Type B pancreatic cell (in vitro differentiated cells): ENCODE results near the gene TTLL10. TPM values are rescaled to one million over a fixed set of nuclear protein-coding genes. Genes with fewer than 3 reads are reported as not detected.

ENCODE experiments used
- DNase-seq: peaks from one replicate; pipeline ENCODE4 v3.0.0; 2021; ENCODE audit warnings: mixed read lengths; ENCODE audit not compliant: unreplicated experiment; ENCODE audit errors: extremely low spot score
- H3K27ac Mint-ChIP-seq: 2 replicates; pipeline ENCODE4 v1.8.0; 2021; ENCODE audit warnings: mild to moderate bottlenecking, mixed read lengths
- H3K27me3 Mint-ChIP-seq: 2 replicates; pipeline ENCODE4 v1.8.0; 2021; ENCODE audit warnings: mixed read lengths
- H3K36me3 Mint-ChIP-seq: 2 replicates; pipeline ENCODE4 v1.8.0; 2021; ENCODE audit warnings: mixed read lengths
- H3K4me1 Mint-ChIP-seq: one replicate; pipeline ENCODE4 v1.8.0; 2021; ENCODE audit warnings: mixed read lengths; ENCODE audit not compliant: unreplicated experiment
- H3K4me3 Mint-ChIP-seq: 2 replicates; pipeline ENCODE4 v1.8.0; 2021; ENCODE audit warnings: mild to moderate bottlenecking, mixed read lengths
- H3K9me3 Mint-ChIP-seq: 2 replicates; pipeline ENCODE4 v1.8.0; 2021; ENCODE audit warnings: mixed read lengths
- total RNA-seq: library from RNA; stranded (reverse); gene quantifications from 2 replicates; pipeline ENCODE4 v1.2.1, GENCODE V29; 2021; ENCODE audit warnings: low replicate concordance
- TF ChIP-seq, protein P1 (sequence below): fragments of 200-600 bp; sonication (generic); conservative IDR thresholded peaks from 2 replicates; pipeline ENCODE4 v1.5.0; 2021; ENCODE audit warnings: antibody characterized with exemption, mild to moderate bottlenecking

TTLL10 gene
- total RNA-seq, 1 donor from 2014 or later: 1.4 TPM

DNA sequence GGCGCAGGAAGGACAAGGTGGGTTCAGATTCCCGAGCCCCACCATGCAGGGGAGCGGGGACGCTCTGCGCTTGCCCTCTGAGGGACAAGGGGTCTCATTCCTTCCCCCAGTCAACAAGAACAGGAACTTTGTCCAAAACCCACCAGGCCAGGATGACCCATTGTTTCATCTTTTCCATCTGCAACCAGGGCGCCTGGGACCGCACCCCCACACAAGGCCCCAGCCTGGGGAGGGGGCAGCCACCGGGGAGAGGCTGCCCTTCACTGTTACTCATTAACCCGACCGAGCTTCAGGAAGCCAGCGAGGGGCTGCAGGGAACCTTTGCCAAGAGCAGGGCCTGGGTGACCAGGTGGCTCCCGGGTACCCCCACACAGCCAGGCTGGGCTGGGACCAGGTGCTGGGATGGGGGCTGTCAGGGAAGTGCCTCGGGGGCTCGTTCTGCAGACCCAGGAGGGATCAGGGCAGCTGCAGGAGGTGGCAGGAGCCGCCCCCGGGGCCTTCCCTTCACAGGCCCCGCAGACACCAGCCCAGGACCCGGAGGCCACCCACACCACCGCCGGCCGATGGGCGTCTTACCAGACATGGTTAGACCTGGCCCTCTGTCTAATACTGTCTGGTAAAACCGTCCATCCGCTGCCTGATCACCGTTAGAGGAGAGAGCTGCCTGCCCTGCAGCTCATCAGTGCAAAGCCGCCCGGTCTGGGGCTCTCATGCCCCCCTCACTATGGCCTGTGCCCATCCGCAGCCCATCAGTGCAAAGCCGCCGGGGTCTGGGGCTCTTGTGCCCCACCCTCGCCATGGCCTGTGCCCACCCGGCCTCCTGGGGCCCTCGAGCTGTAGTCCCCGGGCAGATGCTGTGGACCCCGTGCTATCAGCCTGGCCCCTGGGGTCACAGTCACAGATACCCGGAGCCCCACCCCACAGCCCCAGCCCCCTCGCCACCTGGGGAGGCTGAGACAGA, 4.9 kb upstream of the TTLL10 start:
- Mint-ChIP-seq H3K4me3 (no peak overlapping the region), H3K27me3 (no peaks in the 10 kb centered on the region), H3K4me1 (peaks cover 10% of the 10 kb centered on the region), H3K36me3 (no peaks in the 10 kb centered on the region), H3K9me3 (no peaks in the 10 kb centered on the region), H3K27ac (no peak overlapping the region)
- DNase-seq: no peak
- TF ChIP-seq, protein P1, sequence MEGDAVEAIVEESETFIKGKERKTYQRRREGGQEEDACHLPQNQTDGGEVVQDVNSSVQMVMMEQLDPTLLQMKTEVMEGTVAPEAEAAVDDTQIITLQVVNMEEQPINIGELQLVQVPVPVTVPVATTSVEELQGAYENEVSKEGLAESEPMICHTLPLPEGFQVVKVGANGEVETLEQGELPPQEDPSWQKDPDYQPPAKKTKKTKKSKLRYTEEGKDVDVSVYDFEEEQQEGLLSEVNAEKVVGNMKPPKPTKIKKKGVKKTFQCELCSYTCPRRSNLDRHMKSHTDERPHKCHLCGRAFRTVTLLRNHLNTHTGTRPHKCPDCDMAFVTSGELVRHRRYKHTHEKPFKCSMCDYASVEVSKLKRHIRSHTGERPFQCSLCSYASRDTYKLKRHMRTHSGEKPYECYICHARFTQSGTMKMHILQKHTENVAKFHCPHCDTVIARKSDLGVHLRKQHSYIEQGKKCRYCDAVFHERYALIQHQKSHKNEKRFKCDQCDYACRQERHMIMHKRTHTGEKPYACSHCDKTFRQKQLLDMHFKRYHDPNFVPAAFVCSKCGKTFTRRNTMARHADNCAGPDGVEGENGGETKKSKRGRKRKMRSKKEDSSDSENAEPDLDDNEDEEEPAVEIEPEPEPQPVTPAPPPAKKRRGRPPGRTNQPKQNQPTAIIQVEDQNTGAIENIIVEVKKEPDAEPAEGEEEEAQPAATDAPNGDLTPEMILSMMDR: no peak

DNA sequence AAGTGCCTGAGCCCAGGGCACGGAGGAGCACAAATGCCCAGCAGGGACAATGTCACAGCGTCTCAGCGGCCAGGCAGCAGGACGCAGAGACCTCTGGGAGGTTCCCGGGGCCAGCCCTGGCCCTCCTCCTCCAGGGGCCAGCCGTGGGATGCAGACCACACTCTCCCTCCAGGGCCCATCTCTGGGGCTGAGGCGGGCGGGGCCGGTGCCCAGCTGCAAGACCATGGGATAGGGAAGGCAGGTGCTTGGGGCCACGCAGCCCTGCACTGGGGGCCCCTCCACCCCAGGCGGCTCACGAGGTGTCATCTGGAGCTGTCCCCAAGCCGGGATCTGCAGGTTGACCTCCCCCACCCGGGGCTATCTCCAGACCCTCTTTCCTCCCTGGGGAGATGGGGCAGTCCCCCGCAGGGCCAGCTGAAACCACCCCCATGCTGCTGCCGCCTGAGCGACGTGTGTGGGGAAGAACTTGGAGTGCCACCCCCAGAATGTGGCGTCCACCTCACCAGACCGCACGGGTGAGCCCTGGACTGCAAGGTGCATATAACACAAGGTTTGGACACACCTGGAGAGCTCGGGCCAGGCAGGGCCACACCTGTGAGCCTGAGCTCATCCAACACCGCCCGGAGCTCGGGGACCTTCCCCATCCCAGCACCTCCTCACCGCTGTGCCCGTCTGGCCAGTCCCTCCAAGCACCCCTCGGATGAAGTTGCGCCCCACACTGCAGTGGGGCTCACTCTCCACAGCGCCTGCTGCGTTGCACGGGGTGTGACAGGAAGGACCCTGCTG, 4.1 kb upstream of the TTLL10 start:
- DNase-seq: no peak
- H3K27me3 Mint-ChIP-seq: peaks cover 4% of the 10 kb centered on the region

DNA sequence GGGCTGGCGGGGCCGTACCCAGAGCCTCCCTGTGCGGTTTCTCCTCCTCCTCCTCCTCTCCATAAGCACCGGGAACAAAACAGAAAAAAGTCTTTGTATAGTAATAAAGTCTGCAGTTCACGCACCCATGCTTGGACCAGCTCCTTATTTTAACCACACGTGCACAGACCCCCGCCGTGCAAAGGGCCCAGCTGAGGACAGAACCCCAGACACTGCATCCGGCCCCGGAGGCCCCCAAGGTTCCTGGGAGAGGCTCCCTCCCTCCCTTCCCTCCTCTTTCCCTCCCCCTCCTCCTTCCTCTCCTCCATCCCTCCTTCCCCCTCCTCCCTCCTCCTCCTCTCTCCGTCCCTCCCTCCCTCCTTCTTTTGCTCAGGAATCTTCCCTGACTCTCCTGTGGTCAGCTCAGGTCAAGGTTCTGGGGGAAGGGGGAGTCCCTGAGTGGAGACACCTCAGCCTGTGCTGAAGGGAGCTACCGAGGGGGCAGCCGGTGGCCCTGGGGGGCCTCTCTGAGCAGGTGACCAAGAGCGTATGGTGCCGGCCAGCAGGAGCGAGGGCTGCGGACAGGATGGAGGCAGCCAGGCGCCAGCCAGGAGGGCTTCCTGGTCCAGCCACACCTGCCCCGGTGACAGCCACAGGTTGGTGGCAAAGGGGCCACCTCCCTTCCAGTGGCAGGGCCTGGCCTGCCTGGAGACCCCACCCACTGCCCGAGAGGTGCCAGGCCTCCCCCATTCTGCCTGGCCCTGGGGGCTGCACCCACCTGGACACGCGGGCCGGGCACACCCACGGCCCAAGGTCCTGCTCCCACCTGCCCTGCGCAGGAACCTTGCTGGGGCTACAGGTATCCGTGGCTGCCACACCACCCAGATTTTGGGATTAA, 3.2 kb upstream of the TTLL10 start:
- no peak overlapping the region for H3K4me3 Mint-ChIP-seq
- H3K36me3 Mint-ChIP-seq: no peaks in the 10 kb centered on the region
- H3K27me3 Mint-ChIP-seq: peaks cover 7% of the 10 kb centered on the region
- TF ChIP-seq, protein P1: no peak
- H3K9me3 Mint-ChIP-seq: no peaks in the 10 kb centered on the region
- no peak for DNase-seq
- no peak overlapping the region for H3K27ac Mint-ChIP-seq
- peaks cover 4% of the 10 kb centered on the region for H3K4me1 Mint-ChIP-seq

More for the DNA sequence above, 4.1 kb upstream of the TTLL10 start:
- H3K9me3 Mint-ChIP-seq: no peaks in the 10 kb centered on the region
- no peak overlapping the region for H3K27ac Mint-ChIP-seq
- no peaks in the 10 kb centered on the region for H3K36me3 Mint-ChIP-seq
- TF ChIP-seq, protein P1: no peak
- H3K4me1 Mint-ChIP-seq: peaks cover 5% of the 10 kb centered on the region
- H3K4me3 Mint-ChIP-seq: no peak overlapping the region

DNA sequence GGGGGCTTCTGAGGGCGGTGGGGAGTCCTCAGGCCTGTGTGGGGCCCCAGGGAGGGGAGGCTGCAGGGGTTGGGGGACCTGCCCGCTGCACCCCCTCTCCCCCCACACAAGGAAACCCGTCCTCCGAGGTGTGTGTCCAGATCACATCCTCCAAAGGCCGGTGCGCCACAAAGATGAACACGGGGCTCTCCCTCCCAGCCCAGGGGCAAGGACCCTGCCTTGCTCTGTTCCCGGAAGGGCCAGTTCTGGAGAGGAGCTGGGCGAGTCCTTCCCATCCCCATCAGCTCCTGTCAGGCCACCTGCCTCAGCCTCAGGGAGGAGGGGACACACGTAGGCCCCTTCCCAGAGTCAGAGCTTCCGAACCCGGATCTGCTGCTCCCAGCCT, 2.5 kb upstream of the TTLL10 start:
- Mint-ChIP-seq H3K27ac (no peak overlapping the region), H3K27me3 (peaks cover 13% of the 10 kb centered on the region), H3K9me3 (no peaks in the 10 kb centered on the region), H3K4me1 (no peaks in the 10 kb centered on the region), H3K4me3 (no peak overlapping the region), H3K36me3 (no peaks in the 10 kb centered on the region)
- DNase-seq: no peak
- TF ChIP-seq, protein P1: no peak
